A549 (cell line): ENCODE data around the gene LY6G6D. TPM values are rescaled to one million over a fixed set of nuclear protein-coding genes. Genes with fewer than 3 reads are reported as not detected.

Experiments used
- ATAC-seq, 2 experiments: fragments of 200-7000 bp in 1 of 2; fragments of >200 bp in 1 of 2; cut with Nextera tagmentation in 1 of 2; cut with Tn5 transposase in 1 of 2; 3 replicates each; pipeline versions ENCODE4 v1.8.0 to v1.9.1; 2018 to 2020; ENCODE audit warnings: mild to moderate bottlenecking in 1 of 2, moderate library complexity in 1 of 2
- CTCF ChIA-PET: fragments of 300-600 bp; sonication (Branson Sonifier 250); formaldehyde crosslinking; extraction: SDS; loops from one replicate; lab custom pipeline; 2021; ENCODE audit warnings: antibody characterized with exemption, inconsistent platforms; lab: Yijun Ruan, JAX
- POLR2A ChIA-PET: fragments of 350-600 bp; formaldehyde crosslinking; extraction: SDS; loops from one replicate; lab custom pipeline; 2021; ENCODE audit warnings: antibody characterized with exemption, inconsistent platforms; lab: Yijun Ruan, JAX
- DNase-seq, 2 experiments: peaks; one replicate each; pipeline versions ENCODE4 v3.0.0 to v3.0.0-alpha.2; 2011 to 2016; ENCODE audit warnings: low read depth in 1 of 2, low spot score in 1 of 2
- FAIRE-seq: peaks from 2 replicates; lab custom pipeline; 2011; peaks lifted over from hg19 to GRCh38; lab: Jason Lieb, UNC
- H3K27ac ChIP-seq, 2 experiments: fragments of >200 bp; sonication (Bioruptor Twin); formaldehyde crosslinking; 3 replicates each; pipeline ENCODE4 v1.5.1; 2016 to 2017
- H3K4me1 ChIP-seq: fragments of >200 bp; sonication (Bioruptor Twin); formaldehyde crosslinking; 3 replicates; pipeline ENCODE4 v1.6.1; 2016
- H3K4me2 ChIP-seq: fragments of >200 bp; sonication (Bioruptor Twin); formaldehyde crosslinking; 3 replicates; pipeline ENCODE4 v1.6.1; 2016
- H3K4me3 ChIP-seq: fragments of >200 bp; sonication (Bioruptor Twin); formaldehyde crosslinking; 3 replicates; pipeline ENCODE4 v1.5.1; 2016
- H3K9me3 ChIP-seq: fragments of >200 bp; sonication (Bioruptor Twin); formaldehyde crosslinking; 3 replicates; pipeline ENCODE4 v1.6.1; 2016
- CEBPB ChIP-seq, 2 experiments: fragments of >200 bp in 1 of 2; sonication (Bioruptor Twin) in 1 of 2; formaldehyde crosslinking in 1 of 2; IDR thresholded peaks; 2 replicates each; pipeline ENCODE4 v1.6.1; 2012 to 2016
- CTCF ChIP-seq: fragments of >200 bp; sonication (Bioruptor Twin); formaldehyde crosslinking; IDR thresholded peaks from 3 replicates; pipeline ENCODE4 v1.5.1; 2016
- E2F6 ChIP-seq: IDR thresholded peaks from 2 replicates; pipeline ENCODE4 v1.6.1; 2012; ENCODE audit warnings: low read depth, borderline replicate concordance
- EHMT2 ChIP-seq: fragments of 200-600 bp; sonication (generic); IDR thresholded peaks from 2 replicates; pipeline ENCODE4 v1.6.1; 2016; ENCODE audit warnings: antibody characterized with exemption, low read depth, mild to moderate bottlenecking, moderate library complexity
- GATA3 ChIP-seq: IDR thresholded peaks from 2 replicates; pipeline ENCODE4 v1.6.1; 2012; ENCODE audit warnings: borderline replicate concordance
- HEYL ChIP-seq: fragments of 250-450 bp; sonication (Bioruptor Pico); IDR thresholded peaks from 2 replicates; pipeline ENCODE4 v1.8.0; 2021; ENCODE audit warnings: mild to moderate bottlenecking, moderate library complexity
- HOXB5 ChIP-seq: fragments of 250-450 bp; sonication (Bioruptor Pico); IDR thresholded peaks from 2 replicates; pipeline ENCODE4 v1.5.0; 2020; ENCODE audit warnings: mild to moderate bottlenecking, moderate library complexity
- KDM1A ChIP-seq: fragments of 200-600 bp; sonication (generic); IDR thresholded peaks from 2 replicates; pipeline ENCODE4 v1.6.1; 2016; ENCODE audit warnings: low read depth, mild to moderate bottlenecking
- MAFK ChIP-seq: fragments of 450-650 bp; IDR thresholded peaks from 2 replicates; pipeline ENCODE4 v1.6.1; 2014; ENCODE audit not compliant: partially characterized antibody
- MAZ ChIP-seq: fragments of 150-350 bp; IDR thresholded peaks from 2 replicates; pipeline ENCODE4 v1.6.1; 2014; ENCODE audit warnings: antibody characterized with exemption, low read depth, low read length, borderline replicate concordance
- NFE2L2 ChIP-seq: fragments of 150-350 bp; conservative IDR thresholded peaks from 2 replicates; pipeline ENCODE4 v1.6.1; 2014; ENCODE audit warnings: low read length
- POLR2AphosphoS2 ChIP-seq: conservative IDR thresholded peaks from 2 replicates; pipeline ENCODE4 v1.6.1; 2012; ENCODE audit warnings: low read length, improper control_type of control experiment, inconsistent platforms
- SMC3 ChIP-seq: fragments of >200 bp; sonication (Bioruptor Twin); formaldehyde crosslinking; IDR thresholded peaks from 3 replicates; pipeline ENCODE4 v1.6.1; 2018; ENCODE audit warnings: inconsistent platforms
- ZC3H11A ChIP-seq: fragments of 450-650 bp; IDR thresholded peaks from 2 replicates; pipeline ENCODE4 v1.6.1; 2014; ENCODE audit warnings: antibody characterized with exemption, mild to moderate bottlenecking
- ZNF302 ChIP-seq: fragments of 250-450 bp; sonication (Bioruptor Pico); IDR thresholded peaks from 2 replicates; pipeline ENCODE4 v1.9.0; 2021; ENCODE audit warnings: inconsistent platforms, mild to moderate bottlenecking, moderate library complexity
- WGBS: methylation state at CpG from one replicate; pipeline ENCODE4 v1.1.6; 2017; ENCODE audit errors: missing lambda C conversion rate; 5-methylcytosine and 5-hydroxymethylcytosine counted together
- polyA plus RNA-seq, 4 experiments: library from polyadenylated mRNA; depleted of rRNA in 3 of 4; stranded (reverse); fragments of >200 nt; fragmentation: RNase III in 1 of 4; extraction: RNeasy Plus Mini Kit Qiagen cat#74134 plus additional on column Dnase treatment in 1 of 4; gene quantifications; 2 replicates in 3 of 4; 3 replicates in 1 of 4; pipeline ENCODE4 v1.2.3, GENCODE V29; 2011 to 2017
- TF ChIP-seq, protein P1 (sequence below): fragments of >200 bp; sonication (Bioruptor Twin); formaldehyde crosslinking; IDR thresholded peaks from 2 replicates; pipeline ENCODE4 v1.6.1; 2016
- TF ChIP-seq, protein P2 (sequence below): IDR thresholded peaks from 2 replicates; pipeline ENCODE4 v1.6.1; 2012

The LY6G6D gene
- polyA plus RNA-seq, 2 of the 4 experiments (the other 2 are of a cell fraction): not detected

- DNase-seq: no peak
- no peak overlapping the region for H3K4me2 ChIP-seq
- TF ChIP-seq CTCF (peak; percentile 18; the same call in 1 of the 3 replicates), KDM1A (no peak)
- TF ChIP-seq, all 56 proteins: peak for 1
- 87% methylated on average over 9 of the region's 11 CpGs for WGBS
- CTCF ChIA-PET: interaction anchor here (0.6 to 2.5 kb wide), 6 partner anchors 8 to 140 kb away, joined by 3 to 9 read pairs (median 4); partner anchors contain the start of genes ABHD16A, LY6G5B and LY6G5C
- FAIRE-seq (no peak), ATAC-seq (peak in 1 of 2 experiments; percentile 70; a peak in 3 of 6 replicates)
- H3K9me3 ChIP-seq: no peaks in the 10 kb centered on the region
- POLR2A ChIA-PET: no interaction called here
- H3K27ac ChIP-seq: no peak overlapping the region
- H3K4me1 ChIP-seq: no peaks in the 10 kb centered on the region; the same call in 2 of the 3 replicates
- no peak overlapping the region for H3K4me3 ChIP-seq
Observed at GRCh38 chr6:31689249-31690110, 25.7 kb upstream of the LY6G6D start.

DNA sequence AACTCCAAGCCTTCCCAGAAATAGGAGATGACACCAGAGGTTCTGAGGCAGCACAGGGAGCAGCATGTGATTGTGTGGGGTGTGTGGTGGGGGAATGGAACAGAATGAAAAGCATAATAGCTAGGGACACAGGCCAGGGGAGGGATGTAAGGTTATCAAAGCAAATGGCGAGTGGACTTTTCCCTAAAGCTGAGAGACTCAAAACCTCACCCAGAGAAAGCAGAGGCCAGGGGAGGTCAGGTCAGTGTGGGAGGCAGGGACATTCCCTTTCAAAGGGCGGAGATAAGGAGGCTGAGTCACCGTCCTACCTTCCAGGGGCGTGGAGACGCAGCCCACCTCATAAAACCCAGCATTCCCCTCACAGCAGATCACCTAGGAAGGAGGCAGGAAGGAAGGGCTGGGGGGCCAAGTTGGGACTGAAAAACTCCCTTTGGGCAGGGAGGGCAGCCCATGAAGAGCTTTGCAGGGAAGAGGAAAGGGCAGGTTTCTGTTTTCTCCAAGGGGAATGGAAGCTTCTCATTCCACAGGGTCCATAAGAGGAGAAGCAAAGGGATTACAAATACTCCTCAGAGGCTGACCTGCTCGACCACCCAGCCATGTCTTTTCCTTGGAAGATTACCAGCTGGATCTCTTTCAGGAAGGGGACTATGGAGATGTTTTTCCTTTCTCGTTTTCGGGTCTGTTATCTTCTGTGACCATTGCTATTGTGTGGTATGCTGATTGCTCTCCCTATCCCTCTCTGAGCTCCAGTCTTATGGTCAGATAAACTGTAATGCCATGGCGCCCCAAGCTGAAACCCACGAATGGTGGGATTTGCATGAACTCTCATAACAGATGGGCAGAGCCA lies 24.7 kb upstream of the LY6G6D start:
- Histone ChIP-seq H3K27ac (no peak overlapping the region), H3K9me3 (no peaks in the 10 kb centered on the region), H3K4me1 (no peaks in the 10 kb centered on the region; the same call in 2 of the 3 replicates), H3K4me3 (no peak overlapping the region), H3K4me2 (no peak overlapping the region)
- ChIA-PET CTCF (interaction anchor here (0.6 to 2.9 kb wide), 6 partner anchors 9 to 173 kb away, joined by 3 to 11 read pairs (median 4); partner anchors contain the start of genes LY6G5B, LY6G5C and NEU1), POLR2A (no interaction called here)
- no peak for FAIRE-seq
- 59% methylated on average over 9 of the region's 10 CpGs for WGBS
- peak in 1 of 2 experiments; percentile 29; a peak in 2 of 6 replicates for ATAC-seq
- no peak for DNase-seq
- no peak for TF ChIP-seq HEYL
- TF ChIP-seq, protein P1, sequence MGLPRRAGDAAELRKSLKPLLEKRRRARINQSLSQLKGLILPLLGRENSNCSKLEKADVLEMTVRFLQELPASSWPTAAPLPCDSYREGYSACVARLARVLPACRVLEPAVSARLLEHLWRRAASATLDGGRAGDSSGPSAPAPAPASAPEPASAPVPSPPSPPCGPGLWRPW: no peak
- TF ChIP-seq EHMT2: no peak
- TF ChIP-seq MAZ: no peak
- no peak for TF ChIP-seq NFE2L2
- TF ChIP-seq ZNF302 (CRISPR knock-in tag): no peak
- TF ChIP-seq ZC3H11A: no peak
- no peak for TF ChIP-seq GATA3
- TF ChIP-seq CEBPB (IDR thresholded peaks at IDR 0.05): no peak
- no peak for TF ChIP-seq MAFK
- TF ChIP-seq, protein P2, sequence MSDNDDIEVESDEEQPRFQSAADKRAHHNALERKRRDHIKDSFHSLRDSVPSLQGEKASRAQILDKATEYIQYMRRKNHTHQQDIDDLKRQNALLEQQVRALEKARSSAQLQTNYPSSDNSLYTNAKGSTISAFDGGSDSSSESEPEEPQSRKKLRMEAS: no peak
- no peak for TF ChIP-seq E2F6
- TF ChIP-seq HOXB5 (CRISPR knock-in tag): no peak
- no peak for TF ChIP-seq SMC3
- no peak for TF ChIP-seq KDM1A
- no peak for TF ChIP-seq CTCF
- TF ChIP-seq POLR2AphosphoS2: no peak
